ENCODE measurements around the gene CPPED1. TPM values are rescaled to one million over a fixed set of nuclear protein-coding genes. Genes with fewer than 3 reads are reported as not detected.

The CPPED1 gene
- total RNA-seq, 4 donors from 2014 or later = 10.6 to 21.7 (median 16.7) TPM

DNA sequence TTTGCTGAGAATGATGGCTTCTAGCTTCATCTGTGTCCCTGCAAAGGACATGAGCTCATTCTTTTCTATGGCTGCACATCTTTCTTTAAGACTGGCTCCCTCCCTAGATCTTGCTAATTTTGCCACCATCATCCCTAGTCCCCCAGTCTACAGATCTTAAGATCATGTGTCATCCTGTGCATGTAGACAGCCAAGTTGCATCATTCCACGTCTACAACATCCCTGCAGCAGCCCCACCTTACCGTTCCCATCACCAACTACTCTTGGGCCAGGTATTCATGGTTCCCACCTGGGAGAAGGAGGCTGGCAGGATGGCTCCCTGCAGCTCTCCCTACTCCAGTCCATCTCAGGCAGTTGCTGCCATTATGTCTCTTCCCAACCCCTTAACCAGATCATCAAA is 12.3 kb downstream of the CPPED1 start:
- intact Hi-C loops (cut with DNase I) = no loop called here
- WGBS = 85% methylated on average over 2 of the region's 2 CpGs

DNA sequence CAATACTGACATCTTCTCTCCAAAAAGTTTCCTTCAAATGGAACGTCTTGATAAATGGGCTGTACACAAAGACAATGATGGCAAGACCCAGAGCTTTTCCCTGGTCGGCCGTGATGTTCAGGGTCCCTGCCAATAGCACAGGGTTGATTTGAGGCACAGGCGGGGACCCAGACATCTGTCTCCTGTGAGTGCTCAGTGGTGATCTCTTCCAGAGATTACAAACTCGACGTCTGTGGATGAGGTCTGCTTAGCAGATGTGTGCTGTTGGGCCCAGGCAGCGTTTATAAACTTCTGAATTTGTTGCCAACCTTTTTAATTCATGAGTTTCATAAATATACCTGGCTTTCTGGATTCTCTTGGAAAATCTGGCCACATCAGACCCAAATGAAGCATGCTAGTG is 14.9 kb downstream of the CPPED1 start:
- intact Hi-C loops (cut with DNase I) = no loop called here
- 80% methylated on average over 7 of the region's 7 CpGs for WGBS

More for the DNA sequence above, 12.3 kb downstream of the CPPED1 start:
- H3K4me3 ChIP-seq = no peak overlapping the region
- no peak overlapping the region for H3K27ac ChIP-seq (replicated peaks in 1 of 4)
- H3K27me3 ChIP-seq = no peaks in the 10 kb centered on the region
- H3K36me3 ChIP-seq = no peaks in the 10 kb centered on the region
- H3K9me3 ChIP-seq = peaks cover 0 to 4% (median 0%) of the 10 kb centered on the region in 4 donors
- no peak for TF ChIP-seq EP300 (IDR thresholded peaks at IDR 0.05)
- TF ChIP-seq POLR2AphosphoS5 (IDR thresholded peaks at IDR 0.05) = no peak
- TF ChIP-seq POLR2A (IDR thresholded peaks at IDR 0.05; ENCODE audit: low read depth) = no peak
- TF ChIP-seq, protein P1, sequence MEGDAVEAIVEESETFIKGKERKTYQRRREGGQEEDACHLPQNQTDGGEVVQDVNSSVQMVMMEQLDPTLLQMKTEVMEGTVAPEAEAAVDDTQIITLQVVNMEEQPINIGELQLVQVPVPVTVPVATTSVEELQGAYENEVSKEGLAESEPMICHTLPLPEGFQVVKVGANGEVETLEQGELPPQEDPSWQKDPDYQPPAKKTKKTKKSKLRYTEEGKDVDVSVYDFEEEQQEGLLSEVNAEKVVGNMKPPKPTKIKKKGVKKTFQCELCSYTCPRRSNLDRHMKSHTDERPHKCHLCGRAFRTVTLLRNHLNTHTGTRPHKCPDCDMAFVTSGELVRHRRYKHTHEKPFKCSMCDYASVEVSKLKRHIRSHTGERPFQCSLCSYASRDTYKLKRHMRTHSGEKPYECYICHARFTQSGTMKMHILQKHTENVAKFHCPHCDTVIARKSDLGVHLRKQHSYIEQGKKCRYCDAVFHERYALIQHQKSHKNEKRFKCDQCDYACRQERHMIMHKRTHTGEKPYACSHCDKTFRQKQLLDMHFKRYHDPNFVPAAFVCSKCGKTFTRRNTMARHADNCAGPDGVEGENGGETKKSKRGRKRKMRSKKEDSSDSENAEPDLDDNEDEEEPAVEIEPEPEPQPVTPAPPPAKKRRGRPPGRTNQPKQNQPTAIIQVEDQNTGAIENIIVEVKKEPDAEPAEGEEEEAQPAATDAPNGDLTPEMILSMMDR (IDR thresholded peaks at IDR 0.05) = no peak
- H3K4me1 ChIP-seq = peaks cover 0 to 8% (median 0%) of the 10 kb centered on the region in 4 donors
- no peak for DNase-seq (ENCODE audit: extremely low spot score)

DNA sequence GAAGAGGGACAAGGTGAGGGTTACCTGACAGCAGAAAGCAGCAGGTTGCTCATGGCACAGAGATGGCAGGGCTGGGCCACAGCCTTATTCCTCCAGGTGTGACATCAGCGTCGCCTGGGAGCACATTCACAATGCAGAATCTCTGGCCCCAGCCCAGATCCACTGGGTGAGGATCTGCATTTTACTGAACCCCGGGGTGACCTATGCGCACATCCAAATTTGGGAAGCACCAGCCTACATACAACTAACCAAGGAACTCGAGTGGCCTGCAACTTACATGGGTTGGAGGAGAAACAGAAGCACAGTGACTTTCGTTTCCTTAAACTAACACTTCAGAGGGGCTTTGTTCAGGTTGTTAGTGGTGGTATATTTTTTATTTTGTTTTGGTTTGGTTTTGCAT is 17.6 kb downstream of the CPPED1 start:
- Histone ChIP-seq H3K36me3 (peaks cover 0 to 3% (median under 1%) of the 10 kb centered on the region in 4 donors), H3K9me3 (peaks cover 0 to 11% (median 5%) of the 10 kb centered on the region in 4 donors), H3K27me3 (no peaks in the 10 kb centered on the region), H3K4me3 (no peak overlapping the region), H3K27ac (replicated peaks in 1 of 4) (no peak overlapping the region), H3K4me1 (no peaks in the 10 kb centered on the region)
- intact Hi-C loops (cut with DNase I) = no loop called here
- WGBS = 88% methylated on average over 6 of the region's 6 CpGs
- TF ChIP-seq, protein P1 (IDR thresholded peaks at IDR 0.05) = no peak
- no peak for TF ChIP-seq POLR2A (IDR thresholded peaks at IDR 0.05; ENCODE audit: low read depth)
- no peak for TF ChIP-seq POLR2AphosphoS5 (IDR thresholded peaks at IDR 0.05)
- no peak for TF ChIP-seq EP300 (IDR thresholded peaks at IDR 0.05)
- no peak for DNase-seq (ENCODE audit: extremely low spot score)

More for the DNA sequence above, 14.9 kb downstream of the CPPED1 start:
- H3K9me3 ChIP-seq = peaks cover 0 to 11% (median 5%) of the 10 kb centered on the region in 4 donors
- H3K36me3 ChIP-seq = no peaks in the 10 kb centered on the region
- TF ChIP-seq, protein P1 (IDR thresholded peaks at IDR 0.05) = no peak
- TF ChIP-seq EP300 (IDR thresholded peaks at IDR 0.05) = no peak
- H3K27ac ChIP-seq (replicated peaks in 1 of 4) = no peak overlapping the region
- DNase-seq (ENCODE audit: extremely low spot score) = no peak
- no peak overlapping the region for H3K4me3 ChIP-seq
- no peaks in the 10 kb centered on the region for H3K27me3 ChIP-seq
- no peaks in the 10 kb centered on the region for H3K4me1 ChIP-seq

DNA sequence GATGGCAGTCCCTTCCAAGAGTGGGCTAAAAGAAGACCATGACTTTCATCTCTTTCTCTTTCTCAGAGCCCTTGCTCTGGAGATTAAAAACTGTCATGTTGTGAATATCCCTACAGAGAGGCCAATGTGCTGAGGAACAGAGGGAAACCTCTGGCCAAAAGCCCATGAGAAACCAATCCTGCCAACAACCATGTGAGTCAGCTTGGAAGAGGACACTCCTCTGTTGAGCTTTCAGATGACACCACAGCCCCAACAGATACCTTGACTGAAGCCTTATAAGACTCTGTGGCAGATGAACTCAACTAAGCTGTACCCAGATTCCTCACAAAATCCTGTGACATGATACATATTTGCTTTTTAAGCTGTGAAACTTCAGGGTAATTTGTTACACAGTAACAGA is 19.6 kb downstream of the CPPED1 start:
- intact Hi-C loops (cut with DNase I) = no loop called here
- TF ChIP-seq POLR2A (IDR thresholded peaks at IDR 0.05; ENCODE audit: low read depth) = no peak
- no peak for TF ChIP-seq POLR2AphosphoS5 (IDR thresholded peaks at IDR 0.05)
- TF ChIP-seq, protein P1 (IDR thresholded peaks at IDR 0.05) = no peak
- no peak for TF ChIP-seq EP300 (IDR thresholded peaks at IDR 0.05)

DNA sequence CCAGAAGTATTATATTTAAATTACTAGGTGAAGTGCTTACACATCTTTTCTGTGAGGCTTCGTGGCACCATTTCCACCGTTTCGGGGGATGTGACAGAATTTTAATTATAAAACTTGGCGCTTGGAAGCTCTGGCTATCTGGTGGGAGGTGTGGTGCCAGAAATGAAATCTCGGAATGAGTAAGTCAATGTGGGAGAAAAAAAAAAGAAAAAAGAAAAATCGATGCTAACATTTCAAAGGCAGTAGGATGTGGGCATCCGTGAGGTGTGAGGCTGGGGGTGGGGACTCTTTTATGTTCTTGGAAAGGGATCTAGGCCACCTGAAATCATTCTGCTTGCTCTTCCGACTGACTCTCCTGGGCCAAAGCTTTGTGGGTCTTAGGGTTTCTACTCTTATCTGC is 21.9 kb downstream of the CPPED1 start:
- TF ChIP-seq, protein P1 (IDR thresholded peaks at IDR 0.05) = no peak
- TF ChIP-seq POLR2AphosphoS5 (IDR thresholded peaks at IDR 0.05) (no peak), POLR2A (IDR thresholded peaks at IDR 0.05; ENCODE audit: low read depth) (no peak), EP300 (IDR thresholded peaks at IDR 0.05) (no peak)
- DNase-seq (ENCODE audit: extremely low spot score) = no peak
- peaks cover 13 to 24% (median 16%) of the 10 kb centered on the region in 4 donors for H3K36me3 ChIP-seq
- H3K9me3 ChIP-seq = peaks cover 0 to 10% (median 4%) of the 10 kb centered on the region in 4 donors
- no peak overlapping the region for H3K4me3 ChIP-seq
- 95% methylated on average over 8 of the region's 8 CpGs for WGBS
- intact Hi-C loops (cut with DNase I) = no loop called here
- H3K27me3 ChIP-seq = no peaks in the 10 kb centered on the region
- H3K27ac ChIP-seq (replicated peaks in 1 of 4) = no peak overlapping the region
- no peaks in the 10 kb centered on the region for H3K4me1 ChIP-seq

More for the DNA sequence above, 19.6 kb downstream of the CPPED1 start:
- Histone ChIP-seq H3K27ac (replicated peaks in 1 of 4) (no peak overlapping the region), H3K36me3 (peaks cover 13 to 23% (median 16%) of the 10 kb centered on the region in 4 donors), H3K9me3 (peaks cover 0 to 11% (median 5%) of the 10 kb centered on the region in 4 donors), H3K4me3 (no peak overlapping the region), H3K4me1 (no peaks in the 10 kb centered on the region), H3K27me3 (no peaks in the 10 kb centered on the region)
- DNase-seq (ENCODE audit: extremely low spot score) = no peak
